Ishikawa (cell line): ENCODE measurements around the gene GRM2.

Source experiments
- CEBPB ChIP-seq: IDR thresholded peaks from 2 replicates; pipeline ENCODE4 v1.6.1; 2012
- EGR1 ChIP-seq: IDR thresholded peaks from 2 replicates; pipeline ENCODE4 v1.6.1; 2012
- EP300 ChIP-seq: IDR thresholded peaks from 2 replicates; pipeline ENCODE4 v1.6.1; 2012; ENCODE audit warnings: borderline replicate concordance
- FOXM1 ChIP-seq: IDR thresholded peaks from 2 replicates; pipeline ENCODE4 v1.6.1; 2012; ENCODE audit warnings: low read depth, borderline replicate concordance
- NFIC ChIP-seq: IDR thresholded peaks from 2 replicates; pipeline ENCODE4 v1.6.1; 2012
- RAD21 ChIP-seq: IDR thresholded peaks from 2 replicates; pipeline ENCODE4 v1.6.1; 2012; ENCODE audit warnings: low read depth
- TAF1 ChIP-seq: IDR thresholded peaks from 2 replicates; pipeline ENCODE4 v1.6.1; 2012; ENCODE audit warnings: low read depth, mild to moderate bottlenecking
- TCF12 ChIP-seq: IDR thresholded peaks from 2 replicates; pipeline ENCODE4 v1.6.1; 2012; ENCODE audit warnings: low read depth
- TEAD4 ChIP-seq: IDR thresholded peaks from 2 replicates; pipeline ENCODE4 v1.6.1; 2012
- YY1 ChIP-seq: IDR thresholded peaks from 2 replicates; pipeline ENCODE4 v1.6.1; 2012; ENCODE audit warnings: low read depth
- ZBTB7A ChIP-seq: IDR thresholded peaks from 2 replicates; pipeline ENCODE4 v1.6.1; 2012; ENCODE audit warnings: low read depth
- TF ChIP-seq, protein P1 (sequence below): IDR thresholded peaks from 2 replicates; pipeline ENCODE4 v1.6.1; 2012
- TF ChIP-seq, protein P2 (sequence below): IDR thresholded peaks from 2 replicates; pipeline ENCODE4 v1.6.1; 2012; ENCODE audit warnings: low read depth, mild to moderate bottlenecking
- TF ChIP-seq, protein P3 (sequence below): IDR thresholded peaks from 2 replicates; pipeline ENCODE4 v1.6.1; 2012

- TF ChIP-seq FOXM1: no peak
- no peak for TF ChIP-seq TCF12
- no peak for TF ChIP-seq YY1
- TF ChIP-seq EP300: no peak
- TF ChIP-seq, protein P1, sequence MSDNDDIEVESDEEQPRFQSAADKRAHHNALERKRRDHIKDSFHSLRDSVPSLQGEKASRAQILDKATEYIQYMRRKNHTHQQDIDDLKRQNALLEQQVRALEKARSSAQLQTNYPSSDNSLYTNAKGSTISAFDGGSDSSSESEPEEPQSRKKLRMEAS: no peak
- TF ChIP-seq, protein P2, sequence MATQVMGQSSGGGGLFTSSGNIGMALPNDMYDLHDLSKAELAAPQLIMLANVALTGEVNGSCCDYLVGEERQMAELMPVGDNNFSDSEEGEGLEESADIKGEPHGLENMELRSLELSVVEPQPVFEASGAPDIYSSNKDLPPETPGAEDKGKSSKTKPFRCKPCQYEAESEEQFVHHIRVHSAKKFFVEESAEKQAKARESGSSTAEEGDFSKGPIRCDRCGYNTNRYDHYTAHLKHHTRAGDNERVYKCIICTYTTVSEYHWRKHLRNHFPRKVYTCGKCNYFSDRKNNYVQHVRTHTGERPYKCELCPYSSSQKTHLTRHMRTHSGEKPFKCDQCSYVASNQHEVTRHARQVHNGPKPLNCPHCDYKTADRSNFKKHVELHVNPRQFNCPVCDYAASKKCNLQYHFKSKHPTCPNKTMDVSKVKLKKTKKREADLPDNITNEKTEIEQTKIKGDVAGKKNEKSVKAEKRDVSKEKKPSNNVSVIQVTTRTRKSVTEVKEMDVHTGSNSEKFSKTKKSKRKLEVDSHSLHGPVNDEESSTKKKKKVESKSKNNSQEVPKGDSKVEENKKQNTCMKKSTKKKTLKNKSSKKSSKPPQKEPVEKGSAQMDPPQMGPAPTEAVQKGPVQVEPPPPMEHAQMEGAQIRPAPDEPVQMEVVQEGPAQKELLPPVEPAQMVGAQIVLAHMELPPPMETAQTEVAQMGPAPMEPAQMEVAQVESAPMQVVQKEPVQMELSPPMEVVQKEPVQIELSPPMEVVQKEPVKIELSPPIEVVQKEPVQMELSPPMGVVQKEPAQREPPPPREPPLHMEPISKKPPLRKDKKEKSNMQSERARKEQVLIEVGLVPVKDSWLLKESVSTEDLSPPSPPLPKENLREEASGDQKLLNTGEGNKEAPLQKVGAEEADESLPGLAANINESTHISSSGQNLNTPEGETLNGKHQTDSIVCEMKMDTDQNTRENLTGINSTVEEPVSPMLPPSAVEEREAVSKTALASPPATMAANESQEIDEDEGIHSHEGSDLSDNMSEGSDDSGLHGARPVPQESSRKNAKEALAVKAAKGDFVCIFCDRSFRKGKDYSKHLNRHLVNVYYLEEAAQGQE: no peak
- TF ChIP-seq ZBTB7A: no peak
- TF ChIP-seq, protein P3, sequence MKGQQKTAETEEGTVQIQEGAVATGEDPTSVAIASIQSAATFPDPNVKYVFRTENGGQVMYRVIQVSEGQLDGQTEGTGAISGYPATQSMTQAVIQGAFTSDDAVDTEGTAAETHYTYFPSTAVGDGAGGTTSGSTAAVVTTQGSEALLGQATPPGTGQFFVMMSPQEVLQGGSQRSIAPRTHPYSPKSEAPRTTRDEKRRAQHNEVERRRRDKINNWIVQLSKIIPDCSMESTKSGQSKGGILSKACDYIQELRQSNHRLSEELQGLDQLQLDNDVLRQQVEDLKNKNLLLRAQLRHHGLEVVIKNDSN: no peak
- no peak for TF ChIP-seq TAF1
- peak; percentile 23; the same call in 1 of the 2 replicates for TF ChIP-seq RAD21
- TF ChIP-seq NFIC: no peak
- TF ChIP-seq CEBPB: no peak
- no peak for TF ChIP-seq EGR1
- TF ChIP-seq TEAD4: no peak
Measured at GRCh38 chr3:51722362-51722761, 15.5 kb downstream of the GRM2 start.
